ENCODE measurements around the gene RASSF4.
"Not testable (repeated sequence)": the region's sequence is repeated elsewhere in the genome, so short reads cannot be mapped to it uniquely, and the experiment has no call there.

Gene RASSF4

DNA sequence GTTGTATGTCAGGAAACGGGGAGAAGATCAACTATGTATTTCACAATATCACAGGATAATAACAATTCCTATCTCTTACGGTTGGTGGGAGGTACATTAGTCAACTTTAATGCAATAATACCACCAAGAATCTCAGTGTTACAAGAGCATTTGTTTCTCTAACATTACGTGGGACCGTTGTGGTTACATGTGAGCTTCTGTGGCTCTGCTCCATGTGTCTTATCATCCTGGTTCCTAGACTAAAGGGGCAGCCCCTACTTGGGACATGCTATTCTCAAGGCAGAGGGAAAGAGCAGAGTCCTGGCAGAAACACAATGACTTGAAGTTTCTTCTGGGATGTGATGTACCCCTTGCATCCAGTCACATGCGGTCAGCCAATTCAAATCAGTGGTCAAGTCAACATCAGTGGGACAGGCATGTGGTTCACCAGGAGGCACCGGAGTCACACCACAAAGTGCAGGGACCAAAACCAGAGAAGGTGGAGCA, 38.6 kb downstream of the RASSF4 start:
- H3K4me1 ChIP-seq (ENCODE audit: insufficient read depth, low read length), result peaks cover 18% of the 10 kb centered on the region
- H3K27ac ChIP-seq (ENCODE audit: low read length), result no peak overlapping the region
- no peak overlapping the region for H3K4me3 ChIP-seq (ENCODE audit: low read length)
- peaks cover 9% of the 10 kb centered on the region; the same call in 1 of the 2 replicates for H3K27me3 ChIP-seq (ENCODE audit: insufficient read depth, low read length)
- H3K36me3 ChIP-seq (ENCODE audit: insufficient read depth, low read depth, low read length), result peaks cover 2% of the 10 kb centered on the region; the same call in 1 of the 2 replicates
- no peaks in the 10 kb centered on the region for H3K9me3 ChIP-seq (ENCODE audit: insufficient read depth, low read depth, low read length)
- H3K9ac ChIP-seq (ENCODE audit: low read depth, low read length), result no peak overlapping the region

- H3K9me3 ChIP-seq (ENCODE audit: insufficient read depth, low read depth, low read length), result no peaks in the 10 kb centered on the region
- peaks cover 9% of the 10 kb centered on the region; the same call in 1 of the 2 replicates for H3K27me3 ChIP-seq (ENCODE audit: insufficient read depth, low read length)
- H3K36me3 ChIP-seq (ENCODE audit: insufficient read depth, low read depth, low read length), result peaks cover 22% of the 10 kb centered on the region
- H3K4me3 ChIP-seq (ENCODE audit: low read length), result peak overlapping the region; percentile 83; the same call in 1 of the 2 replicates
- H3K4me1 ChIP-seq (ENCODE audit: insufficient read depth, low read length), result peaks cover 14% of the 10 kb centered on the region; the same call in 1 of the 2 replicates
- H3K9ac ChIP-seq (ENCODE audit: low read depth, low read length), result peak overlapping the region; percentile 82
- peak overlapping the region; percentile 67 for H3K27ac ChIP-seq (ENCODE audit: low read length)
These were observed 40.6 kb downstream of the RASSF4 start for GRCh38 chr10:45000138-45000751.

- Histone ChIP-seq H3K4me3 (ENCODE audit: low read length) (peak within 1 kb of the TSS; percentile 83), H3K4me1 (ENCODE audit: insufficient read depth, low read length) (peaks cover 14% of the 10 kb centered on the region; the same call in 1 of the 2 replicates), H3K9ac (ENCODE audit: low read depth, low read length) (peak within 1 kb of the TSS; percentile 82), H3K36me3 (ENCODE audit: insufficient read depth, low read depth, low read length) (peaks cover 26% of the 10 kb centered on the region), H3K9me3 (ENCODE audit: insufficient read depth, low read depth, low read length) (no peaks in the 10 kb centered on the region), H3K27ac (ENCODE audit: low read length) (peak within 1 kb of the TSS; percentile 67), H3K27me3 (ENCODE audit: insufficient read depth, low read length) (peaks cover 9% of the 10 kb centered on the region; the same call in 1 of the 2 replicates)
These were observed 41.3 kb downstream of the RASSF4 start, which contains the start of gene ZNF22 for GRCh38 chr10:45000752-45001380. TSS of gene ZNF22 (plus strand) at chr10:45000923. CDS start at chr10:45003369, 2,446 bp downstream.

DNA sequence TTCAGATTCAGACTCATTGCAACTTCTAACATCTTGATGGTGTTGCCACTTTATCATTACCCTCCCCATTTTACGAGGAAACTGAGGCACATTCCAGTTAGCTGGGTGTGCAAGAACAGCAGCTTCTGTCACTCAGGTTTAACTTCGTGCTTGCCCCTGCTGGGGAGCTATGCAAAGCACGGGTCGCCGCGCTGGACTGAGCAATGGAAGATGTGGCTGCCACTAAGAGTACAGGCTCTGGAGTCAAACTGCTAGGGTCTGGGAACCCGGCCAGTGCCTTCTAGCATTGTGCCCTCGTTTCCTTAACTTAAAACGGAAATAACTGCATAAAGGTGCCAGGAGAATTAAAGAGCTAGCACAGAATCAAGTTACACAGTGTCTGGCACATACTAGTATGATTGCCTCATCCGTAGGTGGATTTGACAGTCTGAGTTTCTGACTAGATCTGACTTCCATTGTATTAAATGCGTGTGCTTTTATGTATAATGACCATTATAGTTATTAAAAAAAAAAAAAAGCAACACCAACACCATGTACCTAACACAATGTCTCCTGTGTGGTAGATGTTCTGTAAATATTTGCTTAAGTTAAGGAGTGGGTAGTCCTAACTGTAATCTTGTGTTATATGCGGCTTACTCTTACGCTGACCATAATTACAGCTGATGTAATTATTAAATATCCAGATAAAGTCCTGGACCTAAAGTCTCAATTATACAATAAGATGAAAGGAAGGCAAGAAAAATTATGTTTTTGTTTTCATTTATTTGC, 42.0 kb downstream of the RASSF4 start:
- peak overlapping the region; percentile 82; the same call in 1 of the 2 replicates for H3K9ac ChIP-seq (ENCODE audit: low read depth, low read length)
- peaks cover 26% of the 10 kb centered on the region for H3K36me3 ChIP-seq (ENCODE audit: insufficient read depth, low read depth, low read length)
- H3K4me1 ChIP-seq (ENCODE audit: insufficient read depth, low read length), result peaks cover 14% of the 10 kb centered on the region; the same call in 1 of the 2 replicates
- H3K27ac ChIP-seq (ENCODE audit: low read length), result no peak overlapping the region
- peaks cover 9% of the 10 kb centered on the region; the same call in 1 of the 2 replicates for H3K27me3 ChIP-seq (ENCODE audit: insufficient read depth, low read length)
- H3K9me3 ChIP-seq (ENCODE audit: insufficient read depth, low read depth, low read length), result no peaks in the 10 kb centered on the region
- peak overlapping the region; percentile 83 for H3K4me3 ChIP-seq (ENCODE audit: low read length)

- H3K36me3 ChIP-seq (ENCODE audit: insufficient read depth, low read depth, low read length), result peaks cover 26% of the 10 kb centered on the region
- no peak overlapping the region for H3K9ac ChIP-seq (ENCODE audit: low read depth, low read length)
- H3K4me1 ChIP-seq (ENCODE audit: insufficient read depth, low read length), result peaks cover 14% of the 10 kb centered on the region; the same call in 1 of the 2 replicates
- peaks cover 9% of the 10 kb centered on the region; the same call in 1 of the 2 replicates for H3K27me3 ChIP-seq (ENCODE audit: insufficient read depth, low read length)
- H3K9me3 ChIP-seq (ENCODE audit: insufficient read depth, low read depth, low read length), result no peaks in the 10 kb centered on the region
- no peak overlapping the region for H3K27ac ChIP-seq (ENCODE audit: low read length)
- no peak overlapping the region for H3K4me3 ChIP-seq (ENCODE audit: low read length)
These were observed 43.9 kb downstream of the RASSF4 start for GRCh38 chr10:45003432-45004000.

GRCh38 chr10:45004661-45005060, 45.1 kb downstream of the RASSF4 start:
- Histone ChIP-seq H3K9me3 (ENCODE audit: insufficient read depth, low read depth, low read length) (no peaks in the 10 kb centered on the region), H3K4me3 (ENCODE audit: low read length) (no peak overlapping the region), H3K27ac (ENCODE audit: low read length) (no peak overlapping the region), H3K4me1 (ENCODE audit: insufficient read depth, low read length) (peaks cover 14% of the 10 kb centered on the region; the same call in 1 of the 2 replicates), H3K36me3 (ENCODE audit: insufficient read depth, low read depth, low read length) (peaks cover 26% of the 10 kb centered on the region), H3K9ac (ENCODE audit: low read depth, low read length) (no peak overlapping the region), H3K27me3 (ENCODE audit: insufficient read depth, low read length) (peaks cover 9% of the 10 kb centered on the region; the same call in 1 of the 2 replicates)

DNA sequence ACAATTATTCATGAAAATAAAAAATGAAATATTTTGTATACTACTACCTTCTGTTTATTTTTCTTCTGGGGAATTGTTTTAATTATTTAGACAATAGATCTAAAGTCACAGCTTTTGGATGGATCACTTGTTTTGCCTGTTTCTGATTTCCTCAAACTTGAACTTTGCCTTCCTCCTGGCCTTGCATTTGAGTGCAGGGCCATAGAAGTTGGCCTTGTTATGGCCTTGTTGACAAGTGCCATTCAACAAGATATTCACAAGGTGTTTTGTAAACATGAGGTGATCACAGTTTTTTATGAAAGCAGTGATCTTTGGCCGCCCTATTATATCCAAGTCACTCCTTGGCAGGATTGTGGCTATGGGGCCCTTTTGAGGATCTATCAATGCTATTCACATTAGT, 45.7 kb downstream of the RASSF4 start:
- H3K9me3 ChIP-seq (ENCODE audit: insufficient read depth, low read depth, low read length), result no peaks in the 10 kb centered on the region
- peaks cover 3% of the 10 kb centered on the region; the same call in 1 of the 2 replicates for H3K27me3 ChIP-seq (ENCODE audit: insufficient read depth, low read length)
- H3K9ac ChIP-seq (ENCODE audit: low read depth, low read length), result no peak overlapping the region
- H3K36me3 ChIP-seq (ENCODE audit: insufficient read depth, low read depth, low read length), result peaks cover 26% of the 10 kb centered on the region
- no peak overlapping the region for H3K27ac ChIP-seq (ENCODE audit: low read length)
- peaks cover 10% of the 10 kb centered on the region; the same call in 1 of the 2 replicates for H3K4me1 ChIP-seq (ENCODE audit: insufficient read depth, low read length)
- H3K4me3 ChIP-seq (ENCODE audit: low read length), result no peak overlapping the region

- H3K27me3 ChIP-seq (ENCODE audit: insufficient read depth, low read length), result no peaks in the 10 kb centered on the region
- H3K9me3 ChIP-seq (ENCODE audit: insufficient read depth, low read depth, low read length), result no peaks in the 10 kb centered on the region
- H3K36me3 ChIP-seq (ENCODE audit: insufficient read depth, low read depth, low read length), result peaks cover 26% of the 10 kb centered on the region
- no peak overlapping the region for H3K4me3 ChIP-seq (ENCODE audit: low read length)
- peaks cover 7% of the 10 kb centered on the region; the same call in 1 of the 2 replicates for H3K4me1 ChIP-seq (ENCODE audit: insufficient read depth, low read length)
- H3K9ac ChIP-seq (ENCODE audit: low read depth, low read length), result no peak overlapping the region
- H3K27ac ChIP-seq (ENCODE audit: low read length), result no peak overlapping the region
These were observed 46.9 kb downstream of the RASSF4 start for GRCh38 chr10:45006276-45007030.

GRCh38 chr10:45008524-45009161, 49.0 kb downstream of the RASSF4 start:
- Histone ChIP-seq H3K27ac (ENCODE audit: low read length) (no peak overlapping the region), H3K9me3 (ENCODE audit: insufficient read depth, low read depth, low read length) (no peaks in the 10 kb centered on the region), H3K4me3 (ENCODE audit: low read length) (no peak overlapping the region), H3K36me3 (ENCODE audit: insufficient read depth, low read depth, low read length) (peaks cover 19% of the 10 kb centered on the region), H3K9ac (ENCODE audit: low read depth, low read length) (no peak overlapping the region), H3K4me1 (ENCODE audit: insufficient read depth, low read length) (no peaks in the 10 kb centered on the region; the same call in 1 of the 2 replicates), H3K27me3 (ENCODE audit: insufficient read depth, low read length) (no peaks in the 10 kb centered on the region)

- not testable (repeated sequence) for H3K4me1 ChIP-seq (ENCODE audit: insufficient read depth, low read length); H3K4me3 ChIP-seq (ENCODE audit: low read length); H3K27me3 ChIP-seq (ENCODE audit: insufficient read depth, low read length); H3K9ac ChIP-seq (ENCODE audit: low read depth, low read length); H3K36me3 ChIP-seq (ENCODE audit: insufficient read depth, low read depth, low read length); H3K9me3 ChIP-seq (ENCODE audit: insufficient read depth, low read depth, low read length); H3K27ac ChIP-seq (ENCODE audit: low read length)
These were observed 55.0 kb downstream of the RASSF4 start for GRCh38 chr10:45014557-45014956.
